GM18505 (cell line): Measurements from ENCODE around the gene WNT9B.

Source experiments
- ATAC-seq: cut with Tn5 transposase; IDR thresholded peaks from one replicate; pipeline ENCODE4 v1.9.1; 2021; ENCODE audit not compliant: unreplicated experiment
- POLR2A ChIP-seq: IDR thresholded peaks from 4 replicates; pipeline ENCODE4 v1.6.1; 2011; ENCODE audit warnings: borderline replicate concordance; ENCODE audit not compliant: insufficient read depth, insufficient read length; ENCODE audit errors: extremely low read depth

The WNT9B gene

GRCh38 chr17:46851029-46851741, at the start of gene WNT9B:
WNT9B (plus strand) TSS chr17:46851583; CDS start chr17:46851639, 56 bp downstream.
- ATAC-seq, result no peak
- no peak for TF ChIP-seq POLR2A

- no peak for TF ChIP-seq POLR2A
- no peak for ATAC-seq
Observed at GRCh38 chr17:46802800-46803199, 48.6 kb upstream of the WNT9B start.

GRCh38 chr17:46803544-46803943, 47.8 kb upstream of the WNT9B start:
- no peak for ATAC-seq
- no peak for TF ChIP-seq POLR2A

- no peak for TF ChIP-seq POLR2A
- no peak for ATAC-seq
Observed at GRCh38 chr17:46805771-46806170, 45.6 kb upstream of the WNT9B start.

- no peak for ATAC-seq
- TF ChIP-seq POLR2A, result no peak
Observed at GRCh38 chr17:46809110-46809571, 42.2 kb upstream of the WNT9B start.

- TF ChIP-seq POLR2A, result no peak
- no peak for ATAC-seq
Observed at GRCh38 chr17:46810837-46811236, 40.5 kb upstream of the WNT9B start.

- no peak for ATAC-seq
- no peak for TF ChIP-seq POLR2A
Observed at GRCh38 chr17:46811978-46812583, 39.3 kb upstream of the WNT9B start.

- no peak for TF ChIP-seq POLR2A
- ATAC-seq, result no peak
Observed at GRCh38 chr17:46812624-46813318, 38.6 kb upstream of the WNT9B start.

- no peak for TF ChIP-seq POLR2A
- ATAC-seq, result no peak
Observed at GRCh38 chr17:46813920-46814319, 37.5 kb upstream of the WNT9B start.

- no peak for TF ChIP-seq POLR2A
Observed at GRCh38 chr17:46814446-46814845, 36.9 kb upstream of the WNT9B start.

GRCh38 chr17:46815474-46816353, 35.7 kb upstream of the WNT9B start:
- no peak for TF ChIP-seq POLR2A
- no peak for ATAC-seq

More at GRCh38 chr17:46814446-46814845, 36.9 kb upstream of the WNT9B start:
- no peak for ATAC-seq

GRCh38 chr17:46817151-46817900, 34.1 kb upstream of the WNT9B start:
- no peak for ATAC-seq
- TF ChIP-seq POLR2A, result no peak

- no peak for ATAC-seq
- TF ChIP-seq POLR2A, result no peak
Observed at GRCh38 chr17:46817901-46818209, 33.5 kb upstream of the WNT9B start.

GRCh38 chr17:46818316-46818928, 33.0 kb upstream of the WNT9B start, which contains the start of gene WNT3:
WNT3 (minus strand) TSS chr17:46818692; CDS start chr17:46818597, 95 bp downstream.
- no peak for ATAC-seq
- no peak for TF ChIP-seq POLR2A
